OCI-LY7 (cell line): ENCODE measurements around the gene DOCK3.

Experiments used
- EZH2phosphoT487 ChIP-seq: fragments of 200-600 bp; sonication (generic); IDR thresholded peaks from 2 replicates; pipeline ENCODE4 v1.6.1; 2018; ENCODE audit warnings: low read depth, borderline replicate concordance, mild to moderate bottlenecking, mixed run types, antibody characterized with exemption, low read length, moderate library complexity, mixed read lengths
- TF ChIP-seq, protein P1 (sequence below): fragments of 200-600 bp; sonication (generic); conservative IDR thresholded peaks from 2 replicates; pipeline ENCODE4 v1.5.1; 2014; ENCODE audit warnings: mild to moderate bottlenecking, antibody characterized with exemption, low read length, moderate library complexity, mixed read lengths

GRCh38 chr3:51075221-51075775 is 400.6 kb downstream of the DOCK3 start:
- TF ChIP-seq, protein P1, sequence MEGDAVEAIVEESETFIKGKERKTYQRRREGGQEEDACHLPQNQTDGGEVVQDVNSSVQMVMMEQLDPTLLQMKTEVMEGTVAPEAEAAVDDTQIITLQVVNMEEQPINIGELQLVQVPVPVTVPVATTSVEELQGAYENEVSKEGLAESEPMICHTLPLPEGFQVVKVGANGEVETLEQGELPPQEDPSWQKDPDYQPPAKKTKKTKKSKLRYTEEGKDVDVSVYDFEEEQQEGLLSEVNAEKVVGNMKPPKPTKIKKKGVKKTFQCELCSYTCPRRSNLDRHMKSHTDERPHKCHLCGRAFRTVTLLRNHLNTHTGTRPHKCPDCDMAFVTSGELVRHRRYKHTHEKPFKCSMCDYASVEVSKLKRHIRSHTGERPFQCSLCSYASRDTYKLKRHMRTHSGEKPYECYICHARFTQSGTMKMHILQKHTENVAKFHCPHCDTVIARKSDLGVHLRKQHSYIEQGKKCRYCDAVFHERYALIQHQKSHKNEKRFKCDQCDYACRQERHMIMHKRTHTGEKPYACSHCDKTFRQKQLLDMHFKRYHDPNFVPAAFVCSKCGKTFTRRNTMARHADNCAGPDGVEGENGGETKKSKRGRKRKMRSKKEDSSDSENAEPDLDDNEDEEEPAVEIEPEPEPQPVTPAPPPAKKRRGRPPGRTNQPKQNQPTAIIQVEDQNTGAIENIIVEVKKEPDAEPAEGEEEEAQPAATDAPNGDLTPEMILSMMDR, result no peak
- TF ChIP-seq EZH2phosphoT487, result no peak
